Middle frontal gyrus (tissue), 1 donor: ENCODE results near the gene SRPK3.
"Not testable (repeated sequence)": the region's sequence is repeated elsewhere in the genome, so short reads cannot be mapped to it uniquely, and the experiment has no call there.

ENCODE experiments used
- DNase-seq: peaks from one replicate; pipeline ENCODE4 v3.0.0-alpha.2; 2015; ENCODE audit warnings: low spot score; ENCODE audit errors: extremely low spot score

The SRPK3 gene

GRCh38 chrX:153780678-153781427 is at the start of gene SRPK3:
Gene SRPK3 (plus strand): TSS chrX:153781041. CDS start chrX:153781087, 46 bp downstream.
- DNase-seq, result no peak

- DNase-seq, result no peak
Observed at GRCh38 chrX:153731117-153731844, 49.6 kb upstream of the SRPK3 start.

DNA sequence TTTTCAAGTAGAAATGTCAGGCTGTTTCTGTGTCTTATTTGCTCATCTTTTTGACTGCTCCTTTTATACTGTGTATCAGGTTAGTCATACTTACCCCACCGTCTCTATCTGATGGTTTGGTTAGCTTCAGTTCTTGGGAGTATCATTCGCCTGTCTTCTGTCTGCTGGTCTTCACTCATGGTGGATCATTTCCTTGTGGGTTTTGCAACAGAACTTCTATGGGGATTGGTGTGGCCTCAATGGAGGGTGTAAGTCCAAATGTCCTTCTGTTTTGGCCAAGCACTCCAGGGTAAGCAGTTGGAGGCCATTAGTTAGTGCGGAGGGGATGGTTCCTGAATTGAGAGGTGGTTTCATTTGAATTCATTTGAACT is 49.0 kb upstream of the SRPK3 start:
- no peak for DNase-seq

DNA sequence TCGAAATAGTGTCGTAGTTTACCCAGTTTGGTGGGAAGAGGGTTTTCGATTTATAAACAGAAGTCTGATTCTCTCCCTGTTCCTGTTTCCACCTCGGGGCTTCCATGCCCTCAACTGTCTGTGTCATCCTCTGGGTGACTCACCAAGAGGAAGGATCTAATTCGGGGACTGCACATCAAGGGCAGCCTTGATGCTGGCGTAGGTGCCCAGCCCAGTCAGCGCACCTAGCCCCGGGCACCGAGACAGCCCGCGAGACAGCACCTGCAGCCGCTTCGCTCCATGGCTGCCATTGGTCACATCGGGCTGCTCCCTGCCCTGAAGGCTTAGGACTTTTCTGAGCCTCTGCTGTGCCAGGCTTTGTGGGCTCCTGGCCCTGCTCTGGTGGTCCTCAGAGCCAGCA is 48.4 kb upstream of the SRPK3 start:
- no peak for DNase-seq

GRCh38 chrX:153733651-153734240 is 47.1 kb upstream of the SRPK3 start:
- no peak for DNase-seq

- no peak for DNase-seq
Observed at GRCh38 chrX:153734871-153735270, 46.0 kb upstream of the SRPK3 start.

DNA sequence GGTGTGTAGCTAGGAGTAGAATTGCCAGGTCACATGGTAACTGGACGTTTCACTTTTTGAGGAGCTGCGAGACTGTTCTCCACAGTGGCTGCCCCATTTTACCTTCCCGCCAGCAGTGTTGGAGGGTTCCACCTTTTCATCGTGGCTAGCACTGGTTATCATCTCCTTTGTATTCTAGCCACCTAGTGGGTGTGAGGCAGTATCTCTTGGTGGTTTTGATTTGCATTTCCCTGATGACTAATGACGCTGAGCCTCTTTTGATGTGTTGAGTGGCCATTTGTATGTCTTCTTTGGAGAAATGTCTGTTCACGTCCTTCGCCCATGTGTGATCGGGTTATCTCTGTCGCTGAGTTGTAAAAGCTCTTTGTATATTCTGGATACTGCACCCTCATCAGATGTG is 45.6 kb upstream of the SRPK3 start:
- DNase-seq, result no peak

GRCh38 chrX:153736071-153736820 is 44.6 kb upstream of the SRPK3 start:
- DNase-seq, result no peak

DNA sequence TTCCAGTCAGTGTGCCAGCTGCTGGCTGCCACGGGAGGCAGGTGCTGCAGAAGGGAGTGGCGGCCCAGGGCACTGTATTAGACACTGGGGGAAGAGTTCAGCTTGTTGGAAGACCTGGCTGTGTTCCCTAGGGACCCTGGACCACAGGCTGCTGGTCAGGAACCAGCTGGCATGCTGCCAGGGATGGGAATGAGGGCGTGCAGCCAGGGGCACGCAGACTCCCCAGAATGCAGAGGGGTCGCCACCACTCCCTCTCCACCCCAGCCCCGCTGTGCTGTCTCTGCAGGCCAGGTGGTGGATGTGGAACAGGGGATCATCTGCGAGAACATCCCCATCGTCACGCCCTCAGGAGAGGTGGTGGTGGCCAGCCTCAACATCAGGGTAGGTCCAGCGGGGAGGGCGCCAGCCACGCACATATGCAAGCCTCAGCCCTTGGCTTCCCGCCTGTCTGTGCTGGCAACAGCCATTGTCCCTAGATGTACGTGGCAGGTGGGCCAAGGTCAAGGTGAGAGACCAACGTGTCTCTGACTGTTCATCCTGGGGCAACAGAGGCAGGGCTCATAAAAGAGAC is 43.9 kb upstream of the SRPK3 start:
- no peak for DNase-seq

- DNase-seq, result no peak
Observed at GRCh38 chrX:153738056-153738605, 42.7 kb upstream of the SRPK3 start.

- DNase-seq, result no peak
Observed at GRCh38 chrX:153739754-153740486, 40.9 kb upstream of the SRPK3 start.

DNA sequence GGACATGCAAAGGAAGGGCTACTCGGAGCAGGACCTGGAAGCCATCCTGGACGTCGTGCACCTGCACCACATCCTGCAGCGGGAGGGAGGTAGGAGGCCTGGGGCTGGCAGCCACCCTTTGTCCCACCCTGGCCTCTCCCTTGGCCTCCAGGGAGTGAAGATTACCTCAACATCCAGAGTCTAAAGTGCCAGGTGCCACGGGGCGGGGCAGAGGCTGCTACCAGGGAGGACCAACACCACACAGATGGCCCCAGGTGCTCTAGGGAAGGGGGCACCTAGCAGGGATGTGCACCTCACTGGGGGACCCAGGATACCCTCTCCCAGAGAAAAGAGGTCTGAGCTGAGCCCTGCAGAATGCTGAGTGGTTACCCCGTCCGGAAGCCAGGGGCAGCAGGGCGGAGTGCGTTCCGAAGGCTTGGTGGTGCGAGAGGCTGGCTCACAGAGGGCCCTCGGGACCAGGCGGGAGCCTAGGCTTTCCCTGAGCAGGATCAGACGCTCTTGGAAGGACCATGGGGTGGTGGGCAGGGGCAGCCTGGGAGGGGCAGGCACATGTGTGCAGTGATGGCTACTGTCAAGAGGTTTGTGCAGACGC is 40.1 kb upstream of the SRPK3 start:
- no peak for DNase-seq

DNA sequence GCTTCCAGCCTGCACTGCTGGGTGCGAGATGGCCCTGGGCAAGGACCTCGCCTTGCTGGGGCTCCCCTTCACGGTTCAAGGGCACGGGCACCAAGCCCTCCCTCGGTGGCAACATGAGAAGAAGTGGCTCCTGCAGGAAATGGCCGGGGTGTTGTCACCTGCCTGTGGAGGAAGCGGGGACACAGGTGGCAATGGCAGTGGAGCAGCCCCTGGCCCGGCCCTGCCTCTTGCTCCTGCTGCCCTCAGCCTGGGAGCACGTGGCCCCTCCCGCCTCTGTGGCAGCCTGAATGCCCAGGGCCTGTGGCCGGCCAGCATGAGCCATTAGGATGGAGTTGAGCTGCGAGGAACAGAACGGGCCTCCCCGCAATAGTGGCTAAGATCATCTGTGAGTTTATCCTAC is 39.4 kb upstream of the SRPK3 start:
- DNase-seq, result no peak

DNA sequence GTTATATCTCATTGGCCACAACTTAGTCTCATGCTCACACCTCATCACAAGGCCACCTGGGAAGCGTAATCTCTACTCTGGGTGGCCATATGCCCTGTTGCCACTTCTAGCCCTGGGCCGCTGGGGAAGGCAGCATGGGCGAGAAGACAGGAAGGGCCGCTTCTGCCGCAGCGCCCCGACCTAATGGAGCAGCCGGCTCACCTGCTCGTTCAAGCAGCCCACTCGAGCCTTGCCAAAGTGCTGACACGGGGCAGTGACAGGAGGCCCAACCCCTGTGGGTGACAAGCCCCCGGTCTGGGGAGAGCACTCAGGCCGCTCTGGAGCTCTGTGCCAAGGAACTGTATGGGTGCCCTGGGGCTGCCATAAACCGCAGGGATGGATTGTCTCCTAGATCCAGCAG is 38.7 kb upstream of the SRPK3 start:
- DNase-seq, result not testable (repeated sequence)

DNA sequence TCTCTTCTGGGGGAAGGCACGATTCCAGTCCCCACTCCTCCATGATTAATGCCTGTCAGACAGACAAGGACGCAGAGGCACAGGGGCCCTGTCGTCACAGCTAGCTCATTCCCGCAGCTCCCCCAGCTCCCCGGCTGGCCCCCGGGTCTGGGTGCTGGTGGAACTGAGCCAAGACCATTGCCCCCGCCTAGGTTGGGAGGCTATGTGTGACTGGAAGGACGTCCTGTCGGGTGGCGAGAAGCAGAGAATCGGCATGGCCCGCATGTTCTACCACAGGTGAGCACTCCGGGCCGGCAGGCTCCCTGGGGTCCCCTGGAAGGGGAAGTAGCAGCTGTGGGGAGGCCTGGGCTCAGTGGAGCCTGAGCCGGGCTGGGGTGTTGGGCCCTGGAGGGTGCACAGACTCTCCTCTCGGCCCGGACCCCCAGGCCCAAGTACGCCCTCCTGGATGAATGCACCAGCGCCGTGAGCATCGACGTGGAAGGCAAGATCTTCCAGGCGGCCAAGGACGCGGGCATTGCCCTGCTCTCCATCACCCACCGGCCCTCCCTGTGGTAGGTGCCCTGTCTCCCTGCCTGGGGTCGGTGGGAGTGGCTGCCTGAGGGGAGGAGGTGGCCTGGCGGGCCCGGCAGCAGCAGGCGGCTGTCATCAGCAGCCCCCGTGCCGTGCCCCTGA is 37.9 kb upstream of the SRPK3 start:
- DNase-seq, result not testable (repeated sequence)

GRCh38 chrX:153743468-153744209 is 37.2 kb upstream of the SRPK3 start:
- not testable (repeated sequence) for DNase-seq

DNA sequence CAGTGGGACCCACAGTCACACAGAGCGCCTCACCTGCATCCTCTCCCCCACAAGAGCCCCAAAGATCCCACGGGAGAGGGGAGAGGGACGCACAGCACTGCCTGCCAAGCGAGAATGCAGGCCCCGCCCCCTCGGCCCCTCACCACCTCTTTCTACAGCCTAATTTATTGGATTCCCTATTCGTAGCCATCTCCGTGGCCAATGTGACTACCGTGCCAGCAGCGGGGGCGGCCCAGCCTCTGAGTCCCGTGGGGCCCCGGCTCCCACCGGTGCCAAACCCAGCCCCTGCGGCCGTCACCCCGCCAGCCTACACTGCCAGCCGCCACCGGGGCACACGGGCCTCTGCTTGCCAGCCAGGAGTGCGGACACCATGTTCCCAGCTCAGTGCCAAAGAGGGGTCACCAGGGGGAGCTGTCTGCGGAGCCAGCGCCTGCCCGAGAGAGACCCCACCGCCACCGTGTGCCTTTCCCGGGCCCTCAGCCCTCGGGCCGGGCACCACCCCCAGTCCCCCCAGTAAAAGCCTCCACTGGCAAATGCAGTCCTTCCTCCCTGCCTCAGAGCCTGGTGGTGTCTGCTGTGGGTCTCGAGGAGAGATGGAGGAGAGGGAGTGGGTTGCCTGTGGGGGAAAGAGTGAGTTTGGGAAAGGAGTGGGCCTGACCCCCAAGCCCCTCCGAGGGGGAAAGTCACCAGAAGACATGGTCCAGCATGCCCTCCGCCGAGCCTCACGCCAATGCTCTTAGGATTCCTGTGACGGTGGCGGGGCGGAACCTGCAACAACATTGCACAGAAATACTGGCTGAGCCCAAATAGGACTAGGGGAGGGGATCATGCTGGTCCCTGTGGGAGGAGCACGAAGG is 36.4 kb upstream of the SRPK3 start:
- no peak for DNase-seq

DNA sequence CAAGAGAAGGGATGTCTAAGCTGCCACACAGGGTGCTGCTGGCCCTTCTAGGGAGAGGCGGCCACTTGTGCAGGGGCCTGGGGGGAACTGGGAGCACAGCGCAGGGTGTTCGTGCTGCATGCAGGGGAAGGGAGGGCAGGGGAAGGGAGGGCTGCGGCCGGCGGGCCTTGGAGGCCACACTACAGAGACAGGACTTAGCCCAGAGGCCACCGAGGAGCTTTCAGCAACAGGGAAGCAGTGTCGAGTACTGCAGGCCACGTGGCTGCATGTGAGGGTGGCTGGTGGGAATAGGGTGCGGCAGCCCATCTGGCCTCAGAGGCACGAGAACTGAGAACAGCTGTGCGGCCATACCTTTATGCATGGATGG is 35.8 kb upstream of the SRPK3 start:
- DNase-seq, result not testable (repeated sequence)
